HG03520 (cell line): ENCODE results near the gene OR2A12.
"Not testable (repeated sequence)": the region's sequence is repeated elsewhere in the genome, so short reads cannot be mapped to it uniquely, and the experiment has no call there.

Experiments used
- ATAC-seq: cut with Tn5 transposase; IDR thresholded peaks from one replicate; pipeline ENCODE4 v1.9.1; 2021; ENCODE audit warnings: mild to moderate bottlenecking, moderate library complexity; ENCODE audit not compliant: unreplicated experiment

The OR2A12 gene, protein sequence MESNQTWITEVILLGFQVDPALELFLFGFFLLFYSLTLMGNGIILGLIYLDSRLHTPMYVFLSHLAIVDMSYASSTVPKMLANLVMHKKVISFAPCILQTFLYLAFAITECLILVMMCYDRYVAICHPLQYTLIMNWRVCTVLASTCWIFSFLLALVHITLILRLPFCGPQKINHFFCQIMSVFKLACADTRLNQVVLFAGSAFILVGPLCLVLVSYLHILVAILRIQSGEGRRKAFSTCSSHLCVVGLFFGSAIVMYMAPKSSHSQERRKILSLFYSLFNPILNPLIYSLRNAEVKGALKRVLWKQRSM

GRCh38 chr7:144085978-144086377, at the start of gene OR2A12:
Gene OR2A12 (plus strand): TSS chr7:144086278. CDS start chr7:144095108, 8,830 bp downstream.
- ATAC-seq, result no peak

DNA sequence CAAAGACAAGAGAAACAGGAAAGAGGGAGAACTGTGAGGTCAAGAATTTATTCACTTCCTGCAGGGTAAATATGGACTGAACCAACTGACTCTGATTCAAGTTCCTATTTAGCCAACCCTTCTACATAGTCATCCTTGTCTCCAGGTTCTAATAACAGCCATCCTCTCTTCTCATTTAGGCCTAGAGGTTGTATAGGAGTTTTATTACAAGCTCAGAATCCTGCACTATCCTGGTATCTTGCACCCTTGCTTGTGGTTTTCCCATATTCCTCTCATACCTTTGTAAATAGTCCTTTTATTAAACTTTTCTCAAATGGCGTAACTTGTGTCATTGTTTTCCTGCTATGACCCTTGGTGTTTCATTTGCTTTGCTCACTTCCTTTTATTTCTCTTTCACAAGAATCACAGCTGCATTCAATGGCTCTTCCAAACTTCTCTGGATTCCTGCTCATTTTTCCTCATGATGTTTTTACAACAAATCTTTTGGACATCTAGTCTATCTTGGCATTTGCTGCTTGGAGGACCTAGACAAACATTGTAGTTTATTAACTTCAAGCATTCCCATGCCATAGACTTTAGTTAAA, 49.7 kb upstream of the OR2A12 start:
- no peak for ATAC-seq

- ATAC-seq, result no peak
These were observed 48.6 kb upstream of the OR2A12 start for GRCh38 chr7:144037414-144038035.

- no peak for ATAC-seq
These were observed 47.2 kb upstream of the OR2A12 start for GRCh38 chr7:144038887-144039286.

DNA sequence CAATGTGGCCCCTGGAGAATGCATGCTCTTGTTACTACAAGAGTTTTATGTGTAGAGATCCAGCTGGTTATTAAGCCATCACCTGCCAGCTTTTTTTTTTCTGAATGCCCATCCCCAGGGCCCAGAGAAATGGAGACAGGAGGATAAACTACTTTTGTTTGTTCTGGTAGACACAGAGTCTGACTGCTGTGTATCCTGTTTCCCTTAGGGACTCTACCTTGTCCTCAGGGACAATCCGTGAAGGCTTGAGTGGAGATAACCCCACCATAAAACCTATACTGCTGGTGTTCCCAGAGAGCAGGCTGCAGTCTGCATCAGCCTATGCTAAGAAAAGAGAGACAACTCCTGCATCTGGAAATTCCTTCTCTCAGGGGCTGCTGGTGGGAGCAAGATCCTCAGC, 37.4 kb upstream of the OR2A12 start, which contains the start of gene OR2A5:
TSS of gene OR2A5 (plus strand) at position 301 of the 400 bp plus-strand sequence. CDS start 1,454 bp downstream, outside the sequence.
- no peak for ATAC-seq

DNA sequence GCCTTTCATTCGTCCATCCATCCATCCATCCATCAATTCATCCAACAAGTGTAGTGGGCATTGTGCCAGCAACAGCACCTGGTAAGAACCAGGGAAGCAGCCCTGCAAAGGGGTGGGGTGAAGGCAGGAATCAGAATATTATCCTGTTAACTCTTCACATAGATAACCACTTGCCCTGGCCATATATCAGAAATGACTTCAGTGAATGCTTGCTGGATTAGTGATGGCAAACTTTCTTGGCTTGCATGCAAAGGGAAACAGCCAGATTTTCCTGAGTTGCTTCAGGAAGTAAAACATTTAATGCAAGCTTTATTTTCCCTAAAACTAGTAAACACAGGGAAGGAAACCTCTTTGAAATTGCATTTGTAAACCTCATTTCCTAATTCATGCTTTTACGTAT, 36.6 kb upstream of the OR2A12 start:
- ATAC-seq, result no peak

GRCh38 chr7:144050093-144050492, 36.0 kb upstream of the OR2A12 start:
- no peak for ATAC-seq

DNA sequence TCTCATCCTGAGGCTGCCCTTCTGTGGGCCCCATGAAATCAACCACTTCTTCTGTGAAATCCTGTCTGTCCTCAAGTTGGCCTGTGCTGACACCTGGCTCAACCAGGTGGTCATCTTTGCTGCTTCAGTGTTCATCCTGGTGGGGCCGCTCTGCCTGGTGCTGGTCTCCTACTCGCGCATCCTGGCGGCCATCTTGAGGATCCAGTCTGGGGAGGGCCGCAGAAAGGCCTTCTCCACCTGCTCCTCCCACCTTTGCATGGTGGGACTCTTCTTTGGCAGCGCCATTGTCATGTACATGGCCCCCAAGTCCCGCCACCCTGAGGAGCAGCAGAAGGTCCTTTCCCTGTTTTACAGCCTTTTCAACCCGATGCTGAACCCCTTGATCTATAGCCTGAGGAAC, 35.2 kb upstream of the OR2A12 start:
- ATAC-seq, result not testable (repeated sequence)

GRCh38 chr7:144057954-144058353, 28.1 kb upstream of the OR2A12 start:
- no peak for ATAC-seq

DNA sequence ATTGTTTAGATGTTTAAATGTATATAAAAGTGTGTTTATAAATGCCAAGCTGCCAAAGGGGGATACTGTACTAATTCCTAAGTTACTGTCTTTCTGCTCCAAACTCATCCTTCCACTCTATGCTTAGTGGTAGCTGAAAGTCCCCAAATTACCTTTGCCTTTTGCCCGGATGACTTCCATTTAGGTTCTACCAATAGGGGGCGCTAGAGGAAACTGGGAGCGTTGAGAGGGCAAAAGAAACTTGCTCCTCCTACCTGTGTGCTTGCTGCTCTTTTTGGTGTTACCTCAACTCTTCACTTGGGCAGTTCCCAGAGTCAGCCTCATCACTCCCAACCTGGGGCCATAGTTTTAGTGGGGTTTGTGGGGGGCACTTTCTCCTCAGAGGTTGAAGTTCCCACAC, 22.4 kb upstream of the OR2A12 start:
- no peak for ATAC-seq

GRCh38 chr7:144069511-144069910, 16.6 kb upstream of the OR2A12 start, which contains the start of gene OR2A25:
Gene OR2A25 (plus strand): TSS chr7:144069811. CDS start chr7:144074220, 4,409 bp downstream.
- ATAC-seq, result no peak

GRCh38 chr7:144069953-144070352, 16.1 kb upstream of the OR2A12 start:
- no peak for ATAC-seq

- ATAC-seq, result no peak
These were observed 11.7 kb upstream of the OR2A12 start for GRCh38 chr7:144074374-144074773.

- ATAC-seq, result no peak
These were observed 652 bp downstream of the OR2A12 start for GRCh38 chr7:144086730-144087129.

GRCh38 chr7:144087230-144087629, 1.2 kb downstream of the OR2A12 start:
- no peak for ATAC-seq

DNA sequence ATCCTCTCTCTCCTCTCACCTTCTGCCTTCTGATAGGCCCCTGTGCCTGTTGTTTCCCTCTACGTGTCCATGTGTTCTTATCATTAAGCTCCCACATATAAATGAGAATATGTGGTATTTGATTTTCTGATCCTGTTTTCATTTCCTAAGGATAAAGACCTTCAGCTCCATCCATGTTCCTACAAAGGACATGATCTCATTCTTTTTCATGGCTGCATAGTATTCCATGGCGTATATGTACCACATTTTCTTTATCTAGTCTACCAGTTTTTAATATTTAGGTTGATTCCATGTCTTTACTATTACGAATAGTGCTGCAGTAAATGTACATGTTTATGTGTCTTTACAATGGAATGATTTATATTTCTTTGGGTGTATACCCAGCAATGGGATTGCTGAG, 4.6 kb downstream of the OR2A12 start:
- no peak for ATAC-seq

DNA sequence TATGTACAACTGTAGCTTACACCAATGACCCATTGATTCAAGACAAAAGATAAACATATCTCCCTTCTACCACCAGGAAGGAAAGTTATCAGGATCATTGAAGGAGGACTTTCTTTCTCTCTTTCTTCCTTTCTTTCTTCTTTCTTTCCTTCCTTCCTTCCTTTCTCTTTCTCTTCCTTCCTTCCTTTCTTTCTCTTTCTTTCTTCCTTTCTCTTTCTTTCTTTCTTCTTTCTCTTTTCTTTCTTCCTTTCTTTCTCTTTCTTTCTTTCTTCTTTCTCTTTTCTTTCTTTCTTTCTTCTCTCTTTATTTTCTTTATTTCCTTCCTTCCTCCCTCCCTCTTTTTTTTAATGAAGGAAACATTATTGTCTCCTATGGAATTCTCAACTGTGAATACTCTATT, 12.7 kb downstream of the OR2A12 start:
- ATAC-seq, result no peak

DNA sequence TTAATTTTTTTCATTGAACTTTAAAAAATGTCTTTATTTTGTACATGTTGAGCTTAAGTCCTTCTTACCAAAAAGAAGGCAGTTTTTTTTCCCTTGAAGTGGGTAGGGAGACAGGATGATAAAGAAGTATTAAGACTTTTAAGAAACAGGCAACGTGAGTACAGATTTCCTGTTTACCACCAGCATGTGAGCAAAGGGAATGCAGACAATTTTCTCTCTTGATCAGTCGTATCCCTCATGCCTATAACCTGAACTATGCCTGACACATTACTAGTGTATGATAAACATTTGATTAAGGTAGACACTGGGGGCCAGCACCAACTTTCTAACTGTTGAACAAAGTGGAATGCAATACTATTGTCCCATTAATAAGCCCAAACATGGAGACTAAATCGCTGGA, 14.5 kb downstream of the OR2A12 start:
- ATAC-seq, result no peak

- no peak for ATAC-seq
These were observed 16.0 kb downstream of the OR2A12 start for GRCh38 chr7:144102041-144102440.

DNA sequence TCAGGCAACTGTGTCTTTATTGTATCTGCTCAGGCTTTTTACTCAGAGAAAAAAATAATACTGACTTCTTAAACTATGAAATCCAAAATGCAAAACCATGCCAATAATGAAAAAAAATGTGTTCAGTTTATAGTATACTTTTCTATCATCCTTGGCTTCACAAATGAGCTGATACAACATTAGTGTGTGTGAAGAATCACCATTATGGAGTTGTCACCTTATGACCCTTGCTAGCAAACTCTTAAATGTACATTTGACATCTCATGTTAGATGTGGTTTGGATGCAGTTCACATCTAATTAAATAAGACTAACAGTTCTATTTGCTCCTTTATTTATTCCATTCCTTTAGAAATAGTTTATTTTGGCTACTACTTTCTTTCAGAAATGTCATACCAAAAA, 19.1 kb downstream of the OR2A12 start:
- no peak for ATAC-seq

DNA sequence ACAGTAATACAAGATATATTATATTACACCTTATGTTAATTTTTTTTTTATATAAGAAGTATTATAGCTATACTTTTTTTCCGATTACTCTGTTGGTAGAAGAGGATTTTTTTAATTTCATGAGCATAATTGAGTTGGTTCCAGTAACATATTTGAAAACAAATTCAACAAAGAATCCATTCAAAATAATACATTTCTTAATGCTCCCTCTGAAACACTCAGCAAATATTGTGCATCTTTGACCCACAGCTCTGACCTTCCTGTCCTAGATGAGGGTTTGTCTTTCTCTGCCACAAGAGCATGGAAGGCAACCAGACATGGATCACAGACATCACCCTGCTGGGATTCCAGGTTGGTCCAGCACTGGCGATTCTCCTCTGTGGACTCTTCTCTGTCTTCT, 23.2 kb downstream of the OR2A12 start, which contains the start of gene OR2A2:
TSS of gene OR2A2 (plus strand) at position 301 of the 400 bp plus-strand sequence. CDS start at position 301, 0 bp downstream.
- no peak for ATAC-seq

- ATAC-seq, result no peak
These were observed 24.2 kb downstream of the OR2A12 start for GRCh38 chr7:144110272-144110671.
